Cardiac fibroblast (primary cell): ENCODE measurements around the gene MED9.

Experiments
- DNase-seq, 2 donors: peaks; one replicate each; pipeline versions ENCODE4 v3.0.0 to v3.0.0-alpha.2; 2010; ENCODE audit warnings: low read depth in 2 of 2
- H3K4me3 ChIP-seq, 2 donors: replicated peaks in 1 of 2; 1 replicate in 1 of 2; 2 replicates in 1 of 2; pipeline ENCODE4 v1.5.1; 2011; ENCODE audit warnings: low read depth in 2 of 2, low read length in 2 of 2, mild to moderate bottlenecking in 2 of 2, moderate library complexity in 1 of 2
- CTCF ChIP-seq: IDR thresholded peaks from one replicate; pipeline ENCODE4 v1.5.1; 2011; ENCODE audit warnings: low read depth, mild to moderate bottlenecking, low read length, inconsistent platforms

The MED9 gene

GRCh38 chr17:17510456-17511292, 33.9 kb downstream of the MED9 start:
- no peak for DNase-seq
- no peak for TF ChIP-seq CTCF
- no peak overlapping the region for H3K4me3 ChIP-seq

GRCh38 chr17:17511293-17511741, 34.5 kb downstream of the MED9 start:
- DNase-seq = no peak
- no peak for TF ChIP-seq CTCF
- H3K4me3 ChIP-seq = no peak overlapping the region

- peak; percentile 77 to 83 for DNase-seq
- no peak overlapping the region for H3K4me3 ChIP-seq
- no peak for TF ChIP-seq CTCF
Measured at GRCh38 chr17:17511881-17512858, 35.4 kb downstream of the MED9 start.

- no peak for DNase-seq
- TF ChIP-seq CTCF = no peak
- H3K4me3 ChIP-seq = no peak overlapping the region
Measured at GRCh38 chr17:17512866-17513265, 36.1 kb downstream of the MED9 start.

GRCh38 chr17:17513626-17514025, 36.8 kb downstream of the MED9 start:
- no peak for DNase-seq
- no peak overlapping the region for H3K4me3 ChIP-seq
- no peak for TF ChIP-seq CTCF

GRCh38 chr17:17514361-17514992, 37.7 kb downstream of the MED9 start:
- TF ChIP-seq CTCF = no peak
- no peak for DNase-seq
- H3K4me3 ChIP-seq = no peak overlapping the region
